BJ (cell line): Measurements from ENCODE around the gene FOLR1. TPM values are rescaled to one million over a fixed set of nuclear protein-coding genes. Genes with fewer than 3 reads are reported as not detected.
A peak's percentile ranks its signal among the peaks of the same experiment; 100 is the strongest.

ENCODE experiments used
- CTCF ChIA-PET: fragments of 350-600 bp; formaldehyde crosslinking; extraction: SDS; loops from one replicate; lab custom pipeline; 2021; ENCODE audit warnings: antibody characterized with exemption, inconsistent platforms; lab: Yijun Ruan, JAX
- POLR2A ChIA-PET: fragments of 300-600 bp; sonication (Branson Sonifier 250); formaldehyde crosslinking; extraction: SDS; loops from one replicate; lab custom pipeline; 2021; ENCODE audit warnings: antibody characterized with exemption; lab: Charles Lee
- DNase-seq: peaks from one replicate; pipeline ENCODE4 v3.0.0-alpha.2; 2011; ENCODE audit warnings: low read depth
- H3K27me3 ChIP-seq: 2 replicates; pipeline ENCODE4 v1.6.0; 2011; ENCODE audit warnings: low read length; ENCODE audit not compliant: control insufficient read depth, insufficient read depth
- H3K36me3 ChIP-seq: 2 replicates; pipeline ENCODE4 v1.5.1; 2011; ENCODE audit warnings: low read length; ENCODE audit not compliant: control insufficient read depth, insufficient read depth
- H3K4me3 ChIP-seq: 2 replicates; pipeline ENCODE4 v1.5.1; 2011; ENCODE audit warnings: low read depth, mild to moderate bottlenecking, control low read depth, low read length
- polyA plus RNA-seq: library from polyadenylated mRNA; depleted of rRNA; stranded (reverse); fragments of >200 nt; gene quantifications from 2 replicates; pipeline ENCODE4 v1.2.3, GENCODE V29; 2011
- TF ChIP-seq, protein P1 (sequence below): IDR thresholded peaks from 2 replicates; pipeline ENCODE4 v1.5.1; 2011; ENCODE audit warnings: low read depth, mild to moderate bottlenecking, control low read depth, inconsistent platforms, low read length, moderate library complexity; ENCODE audit not compliant: insufficient read depth

Gene FOLR1
- polyA plus RNA-seq, 1 experiment, result 1.2 TPM

DNA sequence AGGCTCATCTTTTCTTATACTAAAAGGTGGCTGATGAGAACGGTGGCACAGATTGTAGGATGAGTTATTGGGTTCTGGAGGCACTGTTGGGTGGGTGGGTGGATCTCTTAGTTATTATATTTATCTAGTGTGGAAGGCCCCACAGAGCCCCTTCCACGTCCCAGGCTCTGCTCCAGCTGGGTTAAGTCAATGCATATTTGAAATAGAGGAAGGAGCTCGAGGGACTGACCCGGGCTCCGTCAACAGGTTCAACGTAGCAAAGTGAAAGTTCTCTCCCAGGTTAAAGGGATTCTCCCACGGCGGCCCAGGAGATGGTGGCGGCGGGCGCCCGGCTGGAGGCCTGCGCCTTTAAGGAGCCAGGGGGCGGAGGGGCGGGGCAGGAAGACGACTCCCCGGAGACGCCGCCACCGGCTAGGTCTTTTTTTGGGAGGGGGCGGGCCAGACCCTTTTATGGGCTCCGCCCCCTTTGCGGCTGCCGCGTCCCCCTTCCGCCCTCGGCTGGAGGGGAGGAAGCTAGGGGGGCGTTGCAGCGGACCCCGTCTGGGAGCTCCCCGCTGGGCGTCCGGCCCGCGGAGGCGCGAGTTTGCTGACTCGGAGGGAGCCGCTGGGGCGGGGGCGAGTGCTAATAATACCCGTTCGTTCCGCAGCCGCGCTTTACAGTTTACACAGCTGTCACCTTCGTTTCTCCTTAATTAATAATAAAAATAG lies 31.1 kb downstream of the FOLR1 start:
- TF ChIP-seq, protein P1, sequence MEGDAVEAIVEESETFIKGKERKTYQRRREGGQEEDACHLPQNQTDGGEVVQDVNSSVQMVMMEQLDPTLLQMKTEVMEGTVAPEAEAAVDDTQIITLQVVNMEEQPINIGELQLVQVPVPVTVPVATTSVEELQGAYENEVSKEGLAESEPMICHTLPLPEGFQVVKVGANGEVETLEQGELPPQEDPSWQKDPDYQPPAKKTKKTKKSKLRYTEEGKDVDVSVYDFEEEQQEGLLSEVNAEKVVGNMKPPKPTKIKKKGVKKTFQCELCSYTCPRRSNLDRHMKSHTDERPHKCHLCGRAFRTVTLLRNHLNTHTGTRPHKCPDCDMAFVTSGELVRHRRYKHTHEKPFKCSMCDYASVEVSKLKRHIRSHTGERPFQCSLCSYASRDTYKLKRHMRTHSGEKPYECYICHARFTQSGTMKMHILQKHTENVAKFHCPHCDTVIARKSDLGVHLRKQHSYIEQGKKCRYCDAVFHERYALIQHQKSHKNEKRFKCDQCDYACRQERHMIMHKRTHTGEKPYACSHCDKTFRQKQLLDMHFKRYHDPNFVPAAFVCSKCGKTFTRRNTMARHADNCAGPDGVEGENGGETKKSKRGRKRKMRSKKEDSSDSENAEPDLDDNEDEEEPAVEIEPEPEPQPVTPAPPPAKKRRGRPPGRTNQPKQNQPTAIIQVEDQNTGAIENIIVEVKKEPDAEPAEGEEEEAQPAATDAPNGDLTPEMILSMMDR, result peak; percentile 40
- peak overlapping the region; percentile 81 for H3K4me3 ChIP-seq
- ChIA-PET POLR2A (interaction anchor here (0.6 to 0.7 kb wide), 2 partner anchors 185 to 1090 kb away, joined by 3 read pairs; no protein-coding TSS in a partner anchor), CTCF (interaction anchor here (0.6 to 7.5 kb wide), 5 partner anchors 15 to 268 kb away, joined by 3 to 57 read pairs (median 3); no protein-coding TSS in a partner anchor)
- peaks cover 8% of the 10 kb centered on the region for H3K36me3 ChIP-seq
- peaks cover 10% of the 10 kb centered on the region for H3K27me3 ChIP-seq
- peak; percentile 57 for DNase-seq

DNA sequence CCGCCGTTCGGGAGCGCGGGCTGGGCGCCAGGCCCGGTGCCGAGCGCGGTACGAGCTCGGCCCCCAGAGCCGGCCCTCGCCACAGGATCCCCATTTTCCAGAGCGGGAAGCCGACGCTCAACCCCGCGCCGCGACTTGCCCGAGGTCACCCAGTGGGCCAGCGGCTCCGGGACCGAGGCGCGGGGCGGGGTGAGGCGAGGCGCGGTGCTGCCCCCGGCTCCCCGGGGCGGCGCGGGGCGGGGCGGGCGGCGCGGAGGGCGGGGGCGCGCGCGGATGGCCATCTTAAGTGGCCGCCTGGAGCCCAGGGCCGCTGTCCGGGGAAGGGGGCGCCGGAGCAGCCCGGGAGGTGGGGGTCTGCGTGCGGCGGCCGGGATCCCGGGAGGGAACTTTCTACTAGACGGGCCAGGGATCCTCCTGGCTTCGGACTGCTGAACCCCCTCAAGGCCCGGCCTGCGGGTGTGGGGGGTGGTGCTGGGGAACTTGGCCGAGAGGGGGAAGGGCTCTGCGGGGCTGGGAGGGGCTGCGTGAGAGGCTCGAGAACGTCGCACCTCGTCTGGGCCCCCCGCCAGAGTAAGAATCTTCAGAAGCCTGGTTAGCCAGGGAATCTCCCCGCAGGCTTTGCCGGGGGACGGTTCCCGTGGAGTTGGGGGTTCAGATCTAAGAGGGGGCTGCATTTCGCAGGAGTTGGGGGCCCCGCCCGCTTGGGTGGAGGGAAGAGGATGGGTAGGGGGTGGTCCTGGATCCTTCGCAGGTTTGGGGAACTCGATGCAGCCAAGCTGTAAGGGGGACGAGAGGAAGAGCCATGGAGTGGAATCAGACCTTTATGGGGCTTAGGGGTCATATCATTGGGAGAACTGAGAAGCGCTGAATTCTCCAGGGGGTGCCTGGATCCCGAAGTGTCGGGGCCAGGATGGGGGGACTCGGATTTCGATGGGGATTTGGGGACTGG lies 31.9 kb downstream of the FOLR1 start:
- peak overlapping the region; percentile 81 for H3K4me3 ChIP-seq
- CTCF ChIA-PET, result interaction anchor here (0.6 to 7.5 kb wide), 4 partner anchors 14 to 267 kb away, joined by 3 to 57 read pairs (median 4); no protein-coding TSS in a partner anchor
- POLR2A ChIA-PET, result interaction anchor here (0.6 to 0.7 kb wide), 2 partner anchors 185 to 1089 kb away, joined by 3 read pairs; no protein-coding TSS in a partner anchor
- H3K27me3 ChIP-seq, result peaks cover 2% of the 10 kb centered on the region; the same call in 1 of the 2 replicates
- H3K36me3 ChIP-seq, result peaks cover 14% of the 10 kb centered on the region
- TF ChIP-seq, protein P1, result no peak
- peak; percentile 13 for DNase-seq

DNA sequence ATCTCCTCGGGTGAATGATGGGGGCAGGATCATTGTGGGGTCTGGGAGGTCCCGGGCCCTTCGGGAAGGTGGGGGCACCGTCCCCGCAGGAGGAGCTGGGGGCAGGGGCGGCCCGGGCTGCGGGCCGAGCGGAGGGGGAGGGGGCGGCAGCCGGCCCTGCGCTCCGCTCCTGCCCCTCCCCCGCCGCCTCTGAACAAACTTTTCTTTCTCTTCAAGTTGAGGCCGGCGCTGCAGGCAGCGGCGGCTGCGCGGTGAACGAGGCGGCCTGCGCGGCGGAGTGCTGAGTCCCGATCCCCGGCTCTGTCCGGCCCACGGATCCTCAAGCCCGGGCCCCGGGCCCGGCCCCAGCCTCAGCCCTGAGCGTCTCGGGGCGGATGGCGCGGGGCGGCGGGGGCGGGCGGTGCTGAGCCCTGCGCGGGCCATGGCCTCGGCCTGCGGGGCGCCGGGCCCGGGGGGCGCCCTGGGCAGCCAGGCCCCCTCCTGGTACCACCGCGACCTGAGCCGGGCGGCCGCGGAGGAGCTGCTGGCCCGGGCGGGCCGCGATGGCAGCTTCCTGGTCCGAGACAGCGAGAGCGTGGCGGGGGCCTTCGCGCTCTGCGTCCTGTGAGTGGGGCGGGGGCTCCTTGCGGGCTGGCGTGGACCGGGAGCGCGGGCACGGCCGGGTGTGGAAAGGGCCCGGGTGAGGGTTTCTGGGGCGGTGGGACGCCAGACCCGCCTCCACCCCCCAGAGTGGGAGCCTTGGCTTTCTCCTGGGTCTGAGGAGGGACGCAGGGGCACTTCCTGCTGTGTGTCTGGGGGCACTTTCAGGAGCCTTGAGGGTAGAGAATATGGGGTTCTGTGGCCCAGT lies 32.8 kb downstream of the FOLR1 start, which contains the start of gene INPPL1:
INPPL1 (plus strand) TSS at position 204 of the 847 bp plus-strand sequence; CDS start at position 422, 218 bp downstream.
- ChIA-PET CTCF (interaction anchor here (0.6 to 7.5 kb wide), 2 partner anchors 13 to 208 kb away, joined by 3 to 57 read pairs; no protein-coding TSS in a partner anchor), POLR2A (interaction anchor here (0.9 kb wide), 1 partner anchor 128 kb away, joined by 3 read pairs; no protein-coding TSS in a partner anchor)
- Histone ChIP-seq H3K36me3 (peaks cover 22% of the 10 kb centered on the region), H3K4me3 (peak within 1 kb of the TSS; percentile 81), H3K27me3 (no peaks in the 10 kb centered on the region)
- TF ChIP-seq, protein P1, result no peak
- no peak for DNase-seq

DNA sequence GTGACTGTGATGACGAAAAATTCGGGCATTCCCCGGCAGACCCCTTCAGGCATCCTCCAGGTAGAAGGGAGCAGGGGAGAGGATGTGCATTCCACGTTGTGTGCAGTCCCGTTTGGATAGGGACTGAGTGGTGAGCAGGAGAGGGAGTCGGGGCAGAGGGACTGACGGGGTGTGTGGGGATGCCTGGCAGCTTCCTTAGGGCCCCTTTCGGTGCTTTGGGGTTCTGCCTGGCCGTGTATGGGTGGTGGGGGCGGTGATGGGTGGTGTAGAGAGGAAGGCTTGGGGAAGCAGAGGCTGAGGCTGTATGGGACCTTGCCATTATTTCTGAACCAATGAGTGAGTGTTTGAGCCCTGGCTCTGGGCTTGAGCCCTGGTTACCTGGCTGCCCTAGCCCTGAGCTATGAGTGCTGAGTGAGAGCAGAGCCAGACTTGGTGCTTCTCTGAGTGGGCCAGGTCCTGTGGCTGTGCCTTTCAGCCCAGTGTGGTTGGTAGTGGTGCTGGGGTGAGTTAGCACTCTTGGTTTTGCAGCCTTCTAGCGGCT lies 33.5 kb downstream of the FOLR1 start:
- Histone ChIP-seq H3K27me3 (no peaks in the 10 kb centered on the region), H3K36me3 (peaks cover 29% of the 10 kb centered on the region), H3K4me3 (peak overlapping the region; percentile 81)
- ChIA-PET POLR2A (interaction anchor here (0.9 kb wide), 1 partner anchor 127 kb away, joined by 3 read pairs; no protein-coding TSS in a partner anchor), CTCF (interaction anchor here (7.5 kb wide), 1 partner anchor 12 kb away, joined by 57 read pairs; no protein-coding TSS in a partner anchor)
- DNase-seq, result no peak
- TF ChIP-seq, protein P1, result no peak
